K562 (cell line): ENCODE results near the gene OTOA. TPM values are rescaled to one million over a fixed set of nuclear protein-coding genes. Genes with fewer than 3 reads are reported as not detected.
A peak's percentile ranks its signal among the peaks of the same experiment; 100 is the strongest.

Experiments used
- CEBPG ChIP-seq, 3 experiments: fragments of 200-800 bp in 1 of 3; sonication (Bioruptor generic) in 1 of 3; sonication (generic) in 1 of 3; formaldehyde crosslinking in 1 of 3; IDR thresholded peaks in 2 of 3; conservative IDR thresholded peaks in 1 of 3; 2 replicates each; pipeline versions ENCODE4 v1.6.1 to v1.8.0; 2016 to 2022; ENCODE audit warnings: missing compliant biosample characterization in 2 of 3, missing genetic modification characterization in 2 of 3, mild to moderate bottlenecking in 1 of 3, missing genetic modification reagents in 1 of 3
- CTCF ChIP-seq, 3 experiments: IDR thresholded peaks in 2 of 3; conservative IDR thresholded peaks in 1 of 3; 2 replicates each; pipeline ENCODE4 v1.5.1; 2011 to 2012; ENCODE audit warnings: low read length in 3 of 3, mild to moderate bottlenecking in 3 of 3, control low read depth in 2 of 3, improper control_type of control experiment in 1 of 3, inconsistent platforms in 1 of 3, low read depth in 1 of 3, mixed read lengths in 1 of 3, moderate library complexity in 1 of 3; ENCODE audit not compliant: insufficient read depth in 2 of 3
- KLF16 ChIP-seq: IDR thresholded peaks from 2 replicates; pipeline ENCODE4 v1.6.1; 2016; ENCODE audit warnings: antibody characterized with exemption
- RB1 ChIP-seq: fragments of 450-650 bp; IDR thresholded peaks from 2 replicates; pipeline ENCODE4 v1.6.1; 2017; ENCODE audit warnings: low read depth, mild to moderate bottlenecking
- RFX5 ChIP-seq: IDR thresholded peaks from 2 replicates; pipeline ENCODE4 v1.6.1; 2011; ENCODE audit warnings: low read depth, mild to moderate bottlenecking, improper control_type of control experiment, low read length
- SMC3 ChIP-seq: conservative IDR thresholded peaks from 2 replicates; pipeline ENCODE4 v1.6.1; 2011; ENCODE audit warnings: low read depth, low read length, improper control_type of control experiment; ENCODE audit not compliant: insufficient read depth
- STAG1 ChIP-seq: sonication (generic); formaldehyde crosslinking; IDR thresholded peaks from 2 replicates; pipeline ENCODE4 v1.5.0; 2020; ENCODE audit warnings: missing genetic modification reagents, borderline replicate concordance
- TFAP4 ChIP-seq: sonication (generic); formaldehyde crosslinking; IDR thresholded peaks from 2 replicates; pipeline ENCODE4 v1.8.0; 2022; ENCODE audit warnings: missing genetic modification reagents, mild to moderate bottlenecking, moderate library complexity, borderline replicate concordance
- ZNF766 ChIP-seq: fragments of 200-800 bp; sonication (Bioruptor generic); conservative IDR thresholded peaks from 2 replicates; pipeline ENCODE4 v1.6.1; 2016; ENCODE audit warnings: missing genetic modification characterization, missing compliant biosample characterization
- polyA plus RNA-seq, 8 experiments: library from polyadenylated mRNA; depleted of rRNA in 4 of 8; stranded (reverse) in 5 of 8; unstranded in 3 of 8; fragments of >200 nt; fragmentation: Nextera tagmentation in 2 of 8; fragmentation: Illumina TruSeq in 1 of 8; extraction: Ambion mirVana in 2 of 8; extraction: Trizol in 1 of 8; gene quantifications; 2 replicates each; pipeline versions ENCODE4 v1.2.1 to v1.2.3, GENCODE V29; 2011 to 2014; ENCODE audit warnings: inconsistent platforms in 1 of 8, missing spikeins in 1 of 8
- total RNA-seq, 7 experiments: library from RNA; depleted of rRNA in 6 of 7; stranded (reverse); fragments of >200 nt in 6 of 7; fragmentation: Illumina TruSeq in 2 of 7; extraction: Trizol in 2 of 7; gene quantifications; 2 replicates each; pipeline versions ENCODE4 v1.2.1 to v1.2.3, GENCODE V29; 2011 to 2021; ENCODE audit warnings: low replicate concordance in 1 of 7
- TF ChIP-seq, protein P1 (sequence below): IDR thresholded peaks from 2 replicates; pipeline ENCODE4 v1.6.1; 2014; ENCODE audit warnings: antibody characterized with exemption

Gene OTOA
- total and polyA plus RNA-seq, 9 of the 15 experiments (the other 6 are each of a cell fraction or from before 2014, with no cell fraction given): 0.04 TPM; not detected in 8

- TF ChIP-seq STAG1 (CRISPR knock-in tag): peak; percentile 32; the same call in 1 of the 2 replicates
- TF ChIP-seq ZNF766: no peak
- TF ChIP-seq, protein P1, sequence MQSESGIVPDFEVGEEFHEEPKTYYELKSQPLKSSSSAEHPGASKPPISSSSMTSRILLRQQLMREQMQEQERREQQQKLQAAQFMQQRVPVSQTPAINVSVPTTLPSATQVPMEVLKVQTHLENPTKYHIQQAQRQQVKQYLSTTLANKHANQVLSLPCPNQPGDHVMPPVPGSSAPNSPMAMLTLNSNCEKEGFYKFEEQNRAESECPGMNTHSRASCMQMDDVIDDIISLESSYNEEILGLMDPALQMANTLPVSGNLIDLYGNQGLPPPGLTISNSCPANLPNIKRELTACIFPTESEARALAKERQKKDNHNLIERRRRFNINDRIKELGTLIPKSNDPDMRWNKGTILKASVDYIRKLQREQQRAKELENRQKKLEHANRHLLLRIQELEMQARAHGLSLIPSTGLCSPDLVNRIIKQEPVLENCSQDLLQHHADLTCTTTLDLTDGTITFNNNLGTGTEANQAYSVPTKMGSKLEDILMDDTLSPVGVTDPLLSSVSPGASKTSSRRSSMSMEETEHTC: no peak
- TF ChIP-seq SMC3: peak; percentile 81
- TF ChIP-seq RB1: 0 out of 2 replicates have a peak, but pooled peaks have one; percentile 30
- TF ChIP-seq KLF16: peak; percentile 32; the same call in 1 of the 2 replicates
- TF ChIP-seq TFAP4 (CRISPR knock-in tag): no peak
- no peak for TF ChIP-seq CEBPG (CRISPR knock-in tag; IDR thresholded peaks at IDR 0.05)
- peak in 1 of 2 experiments; percentile 38; a peak in 1 of 4 replicates for TF ChIP-seq CEBPG (tag; conservative IDR thresholded peaks at IDR 0.05 in 1 of 2, IDR thresholded peaks at IDR 0.05 in 1 of 2)
- peak; percentile 79 to 92 (median 82) for TF ChIP-seq CTCF (IDR thresholded peaks at IDR 0.05 in 2 of 3, conservative IDR thresholded peaks at IDR 0.05 in 1 of 3; ENCODE audit: insufficient read depth in 2 of 3, low read depth in 1 of 3, low read length in 3 of 3)
- 0 out of 2 replicates have a peak, but pooled peaks have one; percentile 27 for TF ChIP-seq RFX5
These were observed 44.9 kb downstream of the OTOA start (continued) for GRCh38 chr16:21708533-21709115.
